Effector memory CD4-positive, alpha-beta T cell (primary cell): ENCODE measurements around the gene HIP1R.
A peak's percentile ranks its signal among the peaks of the same experiment; 100 is the strongest.
"Not testable (repeated sequence)": the region's sequence is repeated elsewhere in the genome, so short reads cannot be mapped to it uniquely, and the experiment has no call there.

Source experiments
- DNase-seq, 3 donors: peaks; one replicate each; pipeline ENCODE4 v3.0.0-alpha.2; 2020
- H3K27ac ChIP-seq: 2 replicates; pipeline ENCODE4 v1.7.0; 2013; ENCODE audit warnings: mild to moderate bottlenecking, low read length, moderate library complexity; ENCODE audit not compliant: insufficient read depth, poor library complexity, severe bottlenecking
- H3K27me3 ChIP-seq: replicated peaks from 2 replicates; pipeline ENCODE4 v1.7.0; 2013; ENCODE audit warnings: mild to moderate bottlenecking, low read length; ENCODE audit not compliant: insufficient read depth, control insufficient read depth, poor library complexity, severe bottlenecking
- H3K36me3 ChIP-seq: 2 replicates; pipeline ENCODE4 v1.7.0; 2013; ENCODE audit warnings: mild to moderate bottlenecking, low read length, moderate library complexity; ENCODE audit not compliant: control insufficient read depth, insufficient read depth
- H3K4me1 ChIP-seq: 2 replicates; pipeline ENCODE4 v1.7.0; 2013; ENCODE audit warnings: low read length, mild to moderate bottlenecking; ENCODE audit not compliant: control insufficient read depth, insufficient read depth, poor library complexity, severe bottlenecking
- H3K4me3 ChIP-seq: 2 replicates; pipeline ENCODE4 v1.7.0; 2013; ENCODE audit warnings: low read length, low read depth, mild to moderate bottlenecking; ENCODE audit not compliant: insufficient read depth, poor library complexity, severe bottlenecking
- H3K9me3 ChIP-seq: 2 replicates; pipeline ENCODE4 v1.7.0; 2013; ENCODE audit warnings: mild to moderate bottlenecking, low read length, moderate library complexity; ENCODE audit not compliant: control insufficient read depth

Gene HIP1R

DNA sequence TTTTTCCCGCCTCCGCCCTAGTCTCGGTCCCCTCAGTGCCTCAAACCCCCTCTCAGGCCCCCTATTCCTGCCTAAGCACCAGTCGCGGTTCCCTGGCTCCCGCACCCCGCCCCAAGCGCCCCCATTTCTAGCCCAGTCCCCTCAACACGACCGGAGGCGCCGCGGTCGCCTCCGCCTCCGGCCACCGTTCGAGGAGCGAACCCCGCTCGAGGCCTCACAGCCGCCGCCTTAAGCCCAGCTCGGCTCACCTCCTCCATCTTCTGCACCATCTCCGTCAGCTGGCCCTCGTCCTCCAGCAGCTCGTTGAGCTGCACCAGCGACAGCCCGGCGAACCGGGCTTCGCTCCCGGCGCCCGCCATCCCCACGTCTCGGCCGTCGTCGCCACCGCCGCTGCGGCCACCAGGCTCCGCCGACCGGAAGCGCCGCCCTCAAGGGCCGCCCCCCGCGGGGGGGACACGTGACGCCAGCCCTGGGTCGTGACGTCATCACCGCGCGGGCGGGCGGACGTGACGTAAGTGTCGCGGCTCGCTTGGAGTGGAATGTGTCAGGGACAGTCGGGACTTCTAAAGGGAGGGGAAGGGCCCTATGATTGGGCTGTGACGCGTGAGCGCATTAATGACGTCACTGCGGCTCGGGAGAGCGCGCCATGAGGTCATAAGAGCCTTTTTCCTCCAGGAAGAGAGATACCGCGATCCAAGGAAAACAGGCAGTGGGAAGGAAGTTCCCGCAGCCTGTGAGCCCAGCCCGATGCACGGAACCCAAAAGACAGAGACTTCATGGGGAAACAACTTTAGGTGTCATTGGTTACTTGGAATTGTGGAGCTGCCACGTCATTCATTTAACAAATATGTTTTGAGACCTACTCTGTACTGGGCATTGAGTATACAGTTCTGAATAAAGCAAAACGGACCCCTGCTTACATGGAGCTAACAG is 60.7 kb downstream of the HIP1R start, which contains the start of gene VPS37B:
Gene VPS37B (minus strand): TSS at position 421 of the 933 bp plus-strand sequence. CDS start 62 bp downstream, at position 359.
- peak within 1 kb of the TSS; percentile 90 for H3K27ac ChIP-seq
- H3K9me3 ChIP-seq = no peaks in the 10 kb centered on the region
- DNase-seq = peak; percentile 81 to 89 (median 84)
- peak within 1 kb of the TSS; percentile 81 for H3K4me3 ChIP-seq
- no peaks in the 10 kb centered on the region for H3K27me3 ChIP-seq
- H3K36me3 ChIP-seq = no peaks in the 10 kb centered on the region
- H3K4me1 ChIP-seq = peaks cover 30% of the 10 kb centered on the region

DNA sequence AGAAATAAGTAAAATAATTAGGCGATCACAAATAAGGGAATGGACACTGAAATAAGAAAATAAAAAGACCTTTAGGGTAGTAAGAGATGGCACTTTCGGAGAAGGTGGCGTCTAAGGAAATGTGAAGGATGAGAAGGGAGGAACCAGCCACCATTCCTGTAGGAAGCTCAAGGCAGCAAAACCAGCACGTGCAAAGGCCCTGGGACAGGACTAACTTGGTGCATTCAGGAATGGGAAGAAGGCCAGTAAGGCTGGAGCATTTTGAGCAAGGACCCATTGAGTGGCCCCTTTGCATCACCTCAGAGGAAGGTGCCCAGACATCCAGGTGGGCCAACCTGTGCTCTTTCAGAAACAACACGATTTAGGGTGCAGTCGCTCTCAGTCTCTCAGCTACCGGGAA is 61.4 kb downstream of the HIP1R start:
- Histone ChIP-seq H3K4me3 (no peak overlapping the region), H3K27me3 (no peaks in the 10 kb centered on the region), H3K36me3 (no peaks in the 10 kb centered on the region), H3K27ac (peak overlapping the region; percentile 90), H3K9me3 (no peaks in the 10 kb centered on the region), H3K4me1 (peaks cover 37% of the 10 kb centered on the region)
- DNase-seq = no peak

DNA sequence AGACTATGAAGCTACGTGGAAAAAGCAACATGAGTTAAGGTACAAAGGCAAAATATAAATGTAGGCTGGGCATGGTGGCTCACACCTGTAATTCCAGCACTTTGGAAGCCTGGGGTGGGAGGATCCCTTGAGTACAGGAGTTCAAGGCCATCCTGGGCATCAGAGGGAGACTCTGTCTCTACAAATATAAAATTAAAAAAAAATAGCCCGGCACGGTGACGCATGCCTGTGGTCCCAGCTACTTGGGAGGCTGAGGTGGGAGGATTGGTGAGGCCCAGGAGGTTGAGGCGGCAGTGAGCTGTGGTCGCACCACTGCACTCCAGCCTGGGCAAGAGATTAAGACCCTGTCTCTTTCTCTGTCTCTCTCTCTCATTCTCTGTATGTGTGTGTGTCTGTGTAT is 64.6 kb downstream of the HIP1R start:
- DNase-seq = no peak
- H3K4me1 ChIP-seq = peaks cover 26% of the 10 kb centered on the region
- no peaks in the 10 kb centered on the region for H3K27me3 ChIP-seq
- no peaks in the 10 kb centered on the region for H3K9me3 ChIP-seq
- no peaks in the 10 kb centered on the region for H3K36me3 ChIP-seq
- no peak overlapping the region for H3K27ac ChIP-seq
- H3K4me3 ChIP-seq = no peak overlapping the region

DNA sequence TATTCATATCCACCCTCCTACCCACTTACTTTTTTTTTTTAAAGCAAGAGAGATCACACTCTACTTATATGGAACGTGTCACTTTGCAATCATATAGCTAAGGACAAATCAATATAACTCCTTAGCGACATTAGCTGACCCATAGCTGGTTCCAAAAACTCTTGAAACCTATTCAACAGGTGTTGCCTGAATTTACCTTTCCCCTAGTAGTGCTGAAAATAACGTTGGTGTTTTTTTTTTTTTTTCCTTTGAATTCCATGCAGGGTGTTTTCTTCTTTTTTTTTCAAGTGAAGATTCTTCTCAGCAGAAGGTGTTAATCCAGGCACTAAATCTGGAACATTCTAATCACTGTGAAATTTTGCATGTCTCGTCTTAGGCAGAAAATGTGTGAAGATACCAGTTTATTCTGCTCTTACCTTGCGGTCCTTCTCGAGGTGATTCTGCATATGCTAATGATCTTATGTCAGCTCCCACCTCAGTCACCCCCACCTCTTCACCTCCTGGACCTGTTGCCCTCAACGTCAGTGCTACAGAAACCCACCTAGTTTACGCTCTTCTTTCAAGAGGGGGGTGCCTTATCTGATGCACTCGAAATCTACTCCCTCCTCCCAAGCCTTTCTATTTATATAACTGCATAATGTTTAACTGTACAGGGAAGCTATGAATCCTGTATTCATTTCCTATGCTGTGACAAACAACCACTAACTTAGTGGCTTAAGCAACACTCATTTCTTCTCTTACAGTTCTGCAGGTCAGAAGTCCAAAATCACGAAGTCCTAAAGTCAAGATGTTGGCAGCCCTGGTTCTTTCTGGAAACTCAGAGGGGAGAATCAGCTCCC is 67.8 kb downstream of the HIP1R start:
- H3K4me1 ChIP-seq = peaks cover 18% of the 10 kb centered on the region
- no peak overlapping the region for H3K27ac ChIP-seq
- no peak overlapping the region for H3K4me3 ChIP-seq

DNA sequence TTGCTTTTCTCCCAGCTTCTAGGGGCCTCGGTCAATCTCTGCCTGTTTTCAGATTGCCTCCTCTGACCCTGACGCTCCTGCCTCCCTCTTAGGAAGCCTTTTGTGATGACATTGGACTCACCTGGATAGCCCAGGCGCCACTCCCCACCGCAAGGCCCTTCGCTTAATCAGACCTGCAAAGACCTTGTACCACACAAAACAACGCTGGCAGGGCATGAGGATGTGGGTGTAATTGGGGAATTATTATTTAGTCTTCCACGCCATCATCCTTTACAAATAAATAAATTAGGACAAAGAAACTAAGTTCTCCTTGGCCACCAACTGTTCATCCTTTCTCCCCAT is 68.4 kb downstream of the HIP1R start:
- no peak for DNase-seq
- Histone ChIP-seq H3K36me3 (no peaks in the 10 kb centered on the region), H3K27ac (no peak overlapping the region), H3K4me1 (peaks cover 14% of the 10 kb centered on the region), H3K4me3 (no peak overlapping the region), H3K9me3 (no peaks in the 10 kb centered on the region), H3K27me3 (no peaks in the 10 kb centered on the region)

More for the DNA sequence above, 67.8 kb downstream of the HIP1R start:
- H3K27me3 ChIP-seq = no peaks in the 10 kb centered on the region
- H3K9me3 ChIP-seq = no peaks in the 10 kb centered on the region
- no peak for DNase-seq
- H3K36me3 ChIP-seq = no peaks in the 10 kb centered on the region

DNA sequence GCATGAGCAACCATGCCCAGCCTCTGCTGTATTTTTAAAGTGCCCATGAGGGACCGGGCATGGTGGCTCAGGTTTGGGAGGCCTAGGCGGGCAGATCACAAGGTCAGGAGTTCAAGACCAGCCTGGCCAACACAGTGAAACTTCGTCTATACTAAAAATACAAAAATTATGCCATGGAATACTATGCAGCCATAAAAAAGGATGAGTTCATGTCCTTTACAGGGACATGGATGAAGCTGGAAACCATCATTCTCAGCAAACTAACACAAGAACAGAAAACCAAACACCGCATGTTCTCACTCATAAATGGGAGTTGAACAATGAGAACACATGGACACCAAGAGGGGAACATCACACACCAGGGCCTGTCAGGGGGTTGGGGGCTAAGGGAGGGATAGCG is 70.0 kb downstream of the HIP1R start:
- not testable (repeated sequence) for H3K9me3 ChIP-seq, H3K4me1 ChIP-seq, H3K4me3 ChIP-seq, H3K36me3 ChIP-seq, H3K27ac ChIP-seq, H3K27me3 ChIP-seq, DNase-seq

DNA sequence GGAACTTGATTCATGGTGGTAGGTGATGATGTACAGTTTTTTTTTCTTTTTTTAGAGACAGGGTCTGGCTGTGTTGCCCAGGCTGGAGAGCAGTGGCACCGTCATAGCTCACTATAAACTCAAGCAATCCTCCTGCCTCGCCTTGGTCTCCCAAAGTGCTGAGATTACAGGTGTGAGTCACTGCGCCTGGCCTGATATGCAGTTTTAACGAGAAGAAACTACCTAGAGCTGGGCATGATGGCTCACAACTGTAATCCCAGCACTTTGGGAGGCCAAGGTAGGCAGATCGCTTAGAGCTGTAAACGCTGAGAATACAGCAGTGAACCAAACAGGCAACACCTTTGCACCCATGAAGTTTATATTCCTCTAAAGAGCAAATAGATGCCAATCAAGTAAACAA is 73.7 kb downstream of the HIP1R start:
- Histone ChIP-seq H3K27ac (no peak overlapping the region), H3K36me3 (no peaks in the 10 kb centered on the region), H3K4me3 (no peak overlapping the region), H3K9me3 (no peaks in the 10 kb centered on the region), H3K4me1 (no peaks in the 10 kb centered on the region), H3K27me3 (no peaks in the 10 kb centered on the region)
- no peak for DNase-seq

DNA sequence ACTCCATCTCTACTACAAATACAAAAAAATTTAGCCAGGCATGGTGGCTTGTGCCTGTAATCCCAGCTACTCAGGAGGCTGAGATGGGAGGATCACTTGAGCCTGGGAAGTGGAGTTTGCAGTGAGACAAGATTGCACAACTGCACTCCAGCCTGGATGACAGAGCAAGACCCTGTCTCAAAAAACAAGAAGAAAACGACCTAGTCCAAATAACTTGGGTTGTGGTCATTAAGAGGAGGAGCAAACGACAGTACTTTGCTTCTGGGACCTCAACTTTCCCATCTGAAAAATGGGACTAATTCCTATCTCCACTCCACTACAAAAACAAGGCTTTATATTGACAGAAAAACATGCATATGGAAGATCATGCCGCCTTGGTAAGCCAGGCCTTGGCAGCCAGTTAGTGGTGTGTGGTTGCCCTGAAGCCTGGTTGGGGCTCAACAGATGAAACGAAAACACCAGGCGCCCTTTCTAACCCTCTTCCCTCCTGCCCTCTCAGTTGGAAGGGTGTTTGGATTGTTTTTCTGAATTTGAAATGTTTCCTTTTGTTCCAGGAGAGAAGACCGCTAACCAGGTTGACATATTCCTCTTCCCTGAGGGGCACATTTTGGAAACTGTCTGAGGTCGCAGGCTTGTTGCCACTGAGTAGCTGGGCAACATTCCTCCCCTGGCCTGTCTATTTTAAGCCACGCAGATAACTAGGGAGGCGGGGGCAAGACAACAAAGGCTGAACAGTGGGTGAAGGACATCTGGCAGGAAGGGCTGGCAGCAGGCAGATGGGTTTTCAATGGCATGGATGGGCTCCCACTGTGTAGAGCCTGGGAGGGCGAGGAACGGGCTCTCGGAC is 74.4 kb downstream of the HIP1R start:
- no peak for DNase-seq
- Histone ChIP-seq H3K9me3 (no peaks in the 10 kb centered on the region), H3K27me3 (no peaks in the 10 kb centered on the region), H3K4me1 (no peaks in the 10 kb centered on the region), H3K27ac (no peak overlapping the region), H3K36me3 (no peaks in the 10 kb centered on the region), H3K4me3 (no peak overlapping the region)
